MV-4-11 (cell line): ENCODE measurements around the gene MAP3K6.

Source experiments
- DNase-seq: peaks from one replicate; lab custom pipeline; 2025; lab: John Stamatoyannopoulos, UW

MAP3K6 gene

DNA sequence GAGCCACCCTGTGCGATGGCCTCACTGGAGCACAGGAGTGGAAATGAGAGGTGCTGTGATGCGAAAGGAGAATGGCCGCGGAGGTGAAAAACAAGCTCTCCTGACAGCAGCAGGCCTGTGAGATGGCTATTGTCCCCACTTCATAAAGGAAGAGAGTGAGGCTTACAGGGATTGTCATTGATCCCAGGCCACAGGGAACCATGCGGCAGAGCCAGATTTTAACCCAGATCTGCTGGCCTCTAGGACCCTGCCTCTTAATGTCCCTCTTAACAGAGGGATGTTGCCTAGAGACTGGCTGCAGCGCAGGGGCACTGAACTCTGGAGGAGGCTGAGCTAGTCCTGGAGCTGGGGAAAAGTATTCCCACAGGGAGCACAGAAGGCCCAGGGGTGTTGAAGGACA lies 28.0 kb downstream of the MAP3K6 start:
- DNase-seq, result no peak

DNA sequence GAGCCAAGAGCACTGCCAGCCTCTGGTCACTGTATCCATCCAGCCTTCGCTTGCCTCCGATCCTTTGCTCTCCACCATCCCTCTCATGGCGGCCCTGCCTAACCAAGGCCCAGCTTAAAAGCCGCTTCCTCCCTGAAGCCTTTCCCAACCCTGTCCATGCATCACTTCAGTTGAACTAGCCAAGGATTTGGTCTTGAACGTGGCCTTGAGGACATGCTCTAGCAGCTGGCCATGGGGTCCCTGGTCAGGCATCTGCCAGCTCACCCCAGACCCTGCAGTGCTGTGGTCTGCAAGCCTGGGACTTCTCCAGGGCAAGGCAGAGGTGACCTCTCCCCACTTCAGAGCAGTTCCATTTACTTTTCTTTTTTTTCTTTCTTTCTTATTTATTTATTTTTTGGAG lies 30.0 kb downstream of the MAP3K6 start:
- DNase-seq, result no peak

DNA sequence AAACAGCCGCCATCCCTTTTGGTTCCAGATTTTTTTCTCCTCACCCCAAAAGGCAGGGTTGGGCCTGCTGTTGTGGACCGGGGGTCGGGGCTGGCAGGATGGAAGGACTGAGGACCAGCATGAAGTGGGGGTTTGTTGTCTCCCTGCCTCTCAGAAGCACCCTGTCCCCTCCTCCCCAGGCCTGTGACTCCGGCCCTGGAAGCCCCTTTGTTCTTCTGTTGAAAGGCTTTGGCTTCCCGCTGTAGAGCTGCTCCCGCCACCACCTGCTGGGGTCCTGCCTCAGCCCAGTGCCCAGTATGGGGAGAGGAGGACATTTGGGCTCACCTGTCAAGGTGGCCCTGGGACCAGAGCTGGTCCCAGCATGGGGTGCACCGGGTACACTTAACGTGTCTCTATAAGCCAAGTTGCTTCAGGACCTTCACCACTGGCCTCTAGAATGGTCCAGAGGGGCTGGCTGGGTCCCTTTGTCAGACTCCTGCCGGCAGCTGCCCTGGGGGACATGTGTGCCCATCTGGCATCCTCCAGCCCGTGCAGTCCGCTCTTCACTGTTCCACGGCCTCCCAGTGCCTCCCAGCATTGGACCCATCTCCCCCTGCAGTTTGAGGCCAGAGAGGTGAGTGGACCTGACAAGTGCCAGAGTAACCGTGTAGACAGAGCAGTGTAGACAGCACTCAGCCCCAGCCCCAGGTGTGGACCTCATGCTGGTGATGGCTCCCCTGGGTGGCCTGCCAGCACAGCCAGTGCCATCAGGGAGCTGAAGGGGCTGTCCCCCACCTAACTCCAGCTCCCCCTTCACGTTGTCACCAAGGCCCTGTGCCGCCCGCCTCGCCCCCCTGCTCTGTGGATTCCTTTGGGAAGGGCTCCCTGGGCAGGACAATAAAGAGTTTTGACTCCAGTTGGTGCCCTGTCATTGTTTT lies 31.0 kb downstream of the MAP3K6 start:
- no peak for DNase-seq

DNA sequence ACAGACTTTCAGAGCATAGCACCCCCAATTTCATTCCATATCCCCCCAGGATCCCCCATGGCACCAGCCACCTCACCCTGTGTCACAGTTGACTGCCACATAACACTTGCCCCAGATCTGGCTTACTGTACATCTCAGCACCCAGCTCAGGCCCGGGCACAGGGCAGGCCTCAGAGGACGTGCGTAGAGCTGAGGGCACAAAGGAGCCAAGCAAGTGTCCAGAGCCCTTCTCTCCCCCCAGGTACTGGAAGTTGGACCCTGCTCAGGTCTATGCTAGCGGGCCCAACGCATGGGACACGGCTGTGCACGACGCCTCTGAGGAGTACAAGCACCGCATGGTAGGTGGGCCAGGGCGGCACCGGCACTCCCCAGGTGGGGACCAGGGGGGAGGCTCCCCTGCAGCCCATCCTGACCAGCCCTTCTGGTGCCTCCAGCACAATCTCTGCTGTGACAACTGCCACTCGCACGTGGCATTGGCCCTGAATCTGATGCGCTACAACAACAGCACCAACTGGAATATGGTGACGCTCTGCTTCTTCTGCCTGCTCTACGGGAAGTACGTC lies 33.0 kb downstream of the MAP3K6 start:
- DNase-seq, result no peak

DNA sequence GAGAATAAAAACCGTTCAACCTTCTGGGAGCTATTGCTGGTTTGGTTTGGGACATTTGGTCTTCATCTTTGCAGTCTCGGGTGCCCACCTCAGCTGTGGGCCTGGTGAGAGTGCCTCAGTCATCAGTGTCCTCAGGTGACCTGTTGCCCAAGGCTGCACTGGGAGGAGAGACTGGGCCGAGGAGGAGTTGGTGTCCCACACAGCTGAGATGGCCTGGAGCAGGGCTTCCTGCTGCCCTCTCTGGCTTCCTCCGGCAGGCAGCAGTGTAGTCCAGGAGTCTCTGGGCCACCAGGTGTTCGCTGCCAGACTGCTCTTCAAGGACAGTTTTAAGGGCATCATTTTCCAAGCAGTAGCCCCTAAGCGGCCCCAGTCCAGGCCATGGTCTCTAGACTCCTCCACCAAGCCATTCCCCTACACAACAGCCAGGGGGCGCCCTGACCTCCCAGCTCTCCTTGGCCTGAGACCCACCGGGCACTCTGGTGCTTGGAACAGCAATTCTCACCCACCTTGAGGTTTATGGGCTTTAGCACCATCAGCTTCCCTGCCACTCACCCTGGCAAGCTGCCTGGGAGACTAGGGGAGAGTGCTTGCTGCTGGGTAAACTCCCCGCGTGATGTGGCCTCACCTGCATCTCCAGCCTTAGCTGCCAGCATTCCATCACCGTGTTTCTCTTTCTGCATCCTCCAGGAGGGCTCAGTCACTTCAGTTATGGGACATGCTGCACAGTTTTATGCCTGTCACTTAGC lies 34.1 kb downstream of the MAP3K6 start:
- no peak for DNase-seq

DNA sequence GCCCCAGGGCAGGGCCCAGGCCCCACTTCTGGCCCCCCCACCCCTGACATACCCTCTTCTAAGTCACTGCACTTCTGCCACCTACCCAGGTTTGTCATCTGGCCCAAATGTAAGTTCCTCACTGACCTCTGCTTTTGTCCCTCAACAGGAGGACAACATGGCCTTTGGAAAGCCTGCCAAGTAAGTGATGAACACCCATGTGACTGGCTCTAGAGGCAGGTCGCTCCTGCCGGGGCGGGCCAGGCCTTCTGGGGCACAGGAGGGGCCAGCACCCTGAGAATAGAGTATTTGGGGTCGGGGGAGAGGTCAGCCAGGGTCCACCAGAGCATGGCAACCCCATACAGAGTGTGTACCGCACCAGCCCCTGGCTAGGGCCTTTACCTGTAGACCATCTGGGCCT lies 34.8 kb downstream of the MAP3K6 start:
- no peak for DNase-seq

DNA sequence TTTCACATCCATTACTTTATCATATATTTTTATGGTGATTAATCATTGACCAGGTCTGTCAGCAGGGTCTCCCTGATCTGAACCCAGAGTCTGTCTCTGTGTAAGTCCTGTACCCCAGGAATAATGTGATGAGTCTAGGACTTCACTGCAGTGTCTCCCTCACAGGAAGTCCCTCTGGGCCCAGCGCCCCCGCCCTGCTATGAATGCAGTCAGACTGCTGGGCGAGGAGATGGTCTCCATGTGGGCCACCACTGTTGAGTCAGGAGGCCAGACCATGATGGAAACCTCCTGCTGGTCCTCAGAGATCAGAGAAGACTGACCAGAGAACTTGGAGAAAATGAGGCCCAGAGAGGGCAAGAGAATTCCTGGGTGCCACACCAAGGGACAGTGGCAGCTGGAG lies 35.3 kb downstream of the MAP3K6 start:
- no peak for DNase-seq

DNA sequence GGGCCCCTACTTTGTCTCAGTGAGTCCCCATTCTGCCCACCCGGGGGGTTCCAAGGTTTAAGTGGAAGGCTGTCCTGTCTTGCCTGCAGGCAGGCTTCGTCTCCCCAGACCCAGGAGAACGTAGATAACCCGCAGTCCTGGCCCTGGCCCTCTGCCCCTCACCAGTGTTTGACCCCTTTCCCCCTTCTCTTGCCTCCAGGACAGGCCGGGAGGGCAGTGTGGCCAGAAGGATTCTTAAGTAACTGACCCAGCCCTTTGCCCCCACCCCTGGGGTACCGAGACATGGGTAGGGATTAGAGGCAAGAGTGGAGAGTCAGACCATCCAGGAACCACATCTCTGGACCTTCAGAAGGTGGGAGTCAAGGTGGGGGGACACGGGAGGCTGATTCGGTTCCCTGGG lies 36.0 kb downstream of the MAP3K6 start:
- no peak for DNase-seq

DNA sequence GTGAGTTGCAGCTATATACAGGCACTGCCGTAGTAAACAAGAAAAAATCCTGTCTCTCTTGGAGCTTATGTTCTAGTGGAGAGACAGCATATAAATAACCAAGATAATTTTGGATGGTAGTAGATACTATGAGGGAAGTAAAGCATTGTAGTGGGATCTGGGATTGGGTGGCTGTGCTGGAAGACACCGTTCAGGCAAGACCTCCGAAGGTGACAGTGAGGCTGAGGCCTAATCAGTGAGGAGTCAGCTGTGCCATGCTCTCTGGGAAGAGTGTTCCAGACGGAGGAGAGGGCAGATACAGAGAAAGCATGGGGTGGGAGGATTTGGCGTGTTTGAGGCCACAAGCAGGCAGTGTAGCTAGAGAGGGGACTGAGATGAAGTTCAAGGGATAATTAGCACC lies 38.8 kb downstream of the MAP3K6 start:
- DNase-seq, result no peak

DNA sequence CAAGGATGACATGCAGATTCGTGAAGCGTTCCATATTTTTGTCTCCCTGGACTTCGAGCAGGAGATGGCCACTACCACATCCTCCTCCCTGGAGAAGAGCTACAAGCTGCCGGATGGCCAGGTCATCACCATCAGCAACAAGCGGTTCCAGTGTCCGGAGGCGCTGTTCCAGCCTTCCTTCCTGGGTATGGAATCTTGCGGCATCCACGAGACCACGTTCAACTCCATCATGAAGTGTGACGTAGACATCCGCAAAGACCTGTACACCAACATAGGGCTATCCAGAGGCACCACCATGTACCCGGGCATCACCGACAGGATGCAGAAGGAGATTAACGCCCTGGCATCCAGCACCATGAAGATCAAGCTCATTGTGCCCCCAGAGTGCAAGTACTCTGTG lies 41.5 kb downstream of the MAP3K6 start:
- DNase-seq, result no peak

DNA sequence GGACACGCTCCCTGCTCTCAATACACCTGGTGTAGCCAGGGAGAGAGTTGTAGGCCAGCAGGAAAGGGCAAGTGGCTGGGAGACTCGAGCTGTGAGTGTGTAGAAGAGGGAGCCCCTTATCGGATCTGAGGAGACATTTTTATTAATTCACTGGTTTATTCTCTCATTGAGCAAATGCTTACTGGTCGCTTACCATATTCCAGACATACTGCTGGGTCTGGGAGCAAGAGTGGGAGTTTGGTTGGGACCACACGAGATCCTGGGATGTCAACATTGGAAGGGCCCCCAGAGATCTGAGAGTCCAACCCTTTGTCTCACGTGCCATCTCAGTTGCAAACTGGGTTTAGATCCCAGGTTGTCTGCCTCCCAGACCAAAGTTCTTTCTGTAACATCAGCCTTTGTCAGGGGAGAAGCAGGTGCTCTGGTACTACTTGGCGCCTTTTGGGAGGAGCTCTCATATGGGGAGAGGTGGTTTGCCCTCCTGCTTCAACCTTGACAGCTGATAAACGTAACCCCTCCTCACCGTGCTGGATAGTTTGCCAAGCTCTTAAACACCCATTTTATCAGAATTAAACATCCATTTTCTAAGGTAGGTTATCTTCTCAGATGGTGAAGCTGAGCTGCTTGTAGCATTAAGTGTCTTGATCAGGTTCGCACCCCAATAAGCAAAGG lies 44.1 kb downstream of the MAP3K6 start:
- no peak for DNase-seq

DNA sequence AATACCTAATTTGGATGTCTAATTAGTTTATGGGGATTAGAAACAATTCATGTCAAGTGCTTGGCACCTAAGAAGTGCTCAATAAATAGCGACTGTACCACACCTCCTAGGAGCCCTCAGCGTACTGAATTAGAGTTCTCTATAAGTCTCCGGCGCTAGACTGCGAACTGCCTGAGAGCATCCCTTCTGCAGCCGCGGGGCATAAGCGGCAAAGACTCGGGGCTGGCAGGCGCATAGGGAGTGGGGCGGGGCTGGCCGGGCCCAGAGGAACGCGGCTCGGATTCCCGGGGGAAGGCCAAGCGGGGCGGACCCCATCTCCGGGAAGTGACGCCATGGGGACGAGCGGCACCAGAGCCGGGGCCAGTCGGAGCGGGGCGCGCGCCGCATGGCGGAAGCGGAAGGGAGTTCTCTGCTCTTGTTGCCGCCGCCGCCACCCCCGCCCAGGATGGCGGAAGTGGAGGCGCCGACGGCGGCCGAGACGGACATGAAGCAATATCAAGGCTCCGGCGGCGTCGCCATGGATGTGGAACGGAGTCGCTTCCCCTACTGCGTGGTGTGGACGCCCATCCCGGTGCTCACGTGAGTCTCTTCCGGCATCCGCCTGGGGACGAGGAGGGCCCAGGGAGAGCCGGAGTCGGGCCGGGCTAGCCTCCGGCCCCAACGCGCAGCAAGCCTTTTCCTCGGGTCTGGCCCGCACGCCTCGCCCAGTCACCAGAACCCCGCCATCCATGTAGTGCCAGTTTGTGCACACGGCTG lies 44.8 kb downstream of the MAP3K6 start, which contains the start of gene TMEM222:
Gene TMEM222, plus strand, starts transcription at position 351 of the 756 bp plus-strand sequence. Its CDS starts 35 bp downstream, at position 386.
- DNase-seq, result peak; percentile 97

DNA sequence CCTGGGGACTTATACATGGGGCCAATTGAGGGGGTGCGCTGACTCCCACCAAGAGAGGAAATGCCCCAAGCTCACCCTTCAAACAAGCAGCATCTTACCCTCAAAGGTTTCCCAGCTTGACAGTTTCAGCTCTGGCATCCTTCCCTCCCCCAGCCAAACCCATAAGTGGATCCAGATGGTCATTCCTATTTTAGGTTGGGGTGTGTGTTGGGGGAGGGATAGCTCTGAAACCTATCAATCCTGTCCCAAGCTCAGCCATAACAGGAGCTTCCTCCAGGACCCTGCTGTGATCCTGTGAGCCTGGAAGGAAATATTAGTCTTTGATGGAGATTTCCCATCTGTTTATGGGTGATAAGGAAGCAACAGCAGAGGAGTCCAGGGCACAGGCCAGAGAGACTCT lies 48.2 kb downstream of the MAP3K6 start:
- DNase-seq, result no peak

DNA sequence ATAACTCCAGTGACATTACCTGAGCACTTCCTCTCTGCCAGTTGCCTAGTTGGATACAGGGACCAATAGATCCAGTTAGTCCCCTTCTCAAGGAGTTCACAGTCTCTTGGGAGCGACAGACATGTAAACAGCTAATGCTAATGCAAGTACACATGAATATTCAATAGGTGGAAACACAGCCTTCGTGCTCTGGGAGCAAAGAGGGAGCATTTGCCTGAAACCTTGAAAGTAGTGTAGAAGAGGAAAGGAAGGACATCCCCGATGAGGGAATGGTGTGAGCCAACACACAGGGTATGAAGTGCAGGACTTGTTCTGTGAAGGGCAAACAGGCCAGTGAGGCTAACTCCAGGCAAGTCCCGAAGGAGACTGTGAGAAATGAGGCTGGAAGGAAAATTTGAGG lies 48.6 kb downstream of the MAP3K6 start:
- no peak for DNase-seq

DNA sequence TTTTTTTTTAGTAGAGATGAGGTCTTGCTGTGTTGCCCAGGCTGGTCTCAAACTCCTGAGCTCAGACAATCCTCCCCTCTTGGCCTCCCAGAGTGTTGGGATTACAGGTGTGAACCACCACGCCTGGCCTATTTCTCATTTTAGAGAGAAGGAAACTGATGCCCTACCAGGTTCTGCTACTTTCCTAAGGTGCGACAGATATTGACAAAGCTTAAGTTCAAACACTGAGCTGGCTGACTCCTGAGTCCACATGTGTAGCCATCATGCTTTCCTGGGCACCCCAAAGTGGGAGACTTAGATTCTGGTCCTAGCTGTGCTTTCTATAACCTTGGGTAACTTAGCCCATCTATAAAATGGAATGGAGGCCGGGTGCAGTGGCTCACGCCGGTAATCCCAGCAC lies 49.9 kb downstream of the MAP3K6 start:
- no peak for DNase-seq

DNA sequence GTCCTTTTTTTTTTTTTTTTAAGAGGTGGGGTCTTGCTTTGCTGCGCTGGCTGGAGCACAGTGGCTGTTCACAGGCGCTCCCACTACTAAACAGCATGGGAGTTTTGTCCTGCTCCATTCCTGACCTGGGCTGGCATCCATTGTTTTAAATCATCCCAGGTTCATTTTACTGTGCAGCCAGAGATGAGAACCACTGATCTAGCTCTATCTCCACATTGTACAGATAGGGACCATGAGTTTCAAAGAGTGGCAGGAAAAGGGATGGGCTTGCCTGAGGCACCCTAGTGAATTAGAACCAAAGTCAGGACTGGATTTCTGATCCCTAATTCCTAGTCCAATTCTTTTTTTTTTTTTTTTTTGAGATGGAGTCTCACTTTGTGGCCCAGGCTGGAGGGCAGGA lies 52.0 kb downstream of the MAP3K6 start:
- no peak for DNase-seq

DNA sequence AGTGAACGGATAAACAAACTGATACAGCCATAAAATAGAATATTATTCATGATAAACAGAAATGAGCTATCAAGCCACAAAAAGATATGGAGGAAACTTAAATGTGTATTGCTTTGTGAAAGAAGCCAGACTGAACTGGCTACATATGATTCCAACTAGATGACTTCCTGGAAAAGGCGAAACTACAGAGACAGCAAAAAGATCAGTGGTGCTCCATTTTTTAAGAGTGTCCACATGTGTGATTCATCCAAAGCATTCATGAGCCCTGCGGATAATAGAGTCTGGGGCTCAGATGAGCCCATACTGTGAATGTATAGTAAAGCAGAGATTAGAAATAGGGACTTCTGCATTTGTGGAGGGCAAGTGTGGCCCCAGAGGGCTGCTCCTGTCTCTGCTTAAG lies 52.6 kb downstream of the MAP3K6 start:
- no peak for DNase-seq

DNA sequence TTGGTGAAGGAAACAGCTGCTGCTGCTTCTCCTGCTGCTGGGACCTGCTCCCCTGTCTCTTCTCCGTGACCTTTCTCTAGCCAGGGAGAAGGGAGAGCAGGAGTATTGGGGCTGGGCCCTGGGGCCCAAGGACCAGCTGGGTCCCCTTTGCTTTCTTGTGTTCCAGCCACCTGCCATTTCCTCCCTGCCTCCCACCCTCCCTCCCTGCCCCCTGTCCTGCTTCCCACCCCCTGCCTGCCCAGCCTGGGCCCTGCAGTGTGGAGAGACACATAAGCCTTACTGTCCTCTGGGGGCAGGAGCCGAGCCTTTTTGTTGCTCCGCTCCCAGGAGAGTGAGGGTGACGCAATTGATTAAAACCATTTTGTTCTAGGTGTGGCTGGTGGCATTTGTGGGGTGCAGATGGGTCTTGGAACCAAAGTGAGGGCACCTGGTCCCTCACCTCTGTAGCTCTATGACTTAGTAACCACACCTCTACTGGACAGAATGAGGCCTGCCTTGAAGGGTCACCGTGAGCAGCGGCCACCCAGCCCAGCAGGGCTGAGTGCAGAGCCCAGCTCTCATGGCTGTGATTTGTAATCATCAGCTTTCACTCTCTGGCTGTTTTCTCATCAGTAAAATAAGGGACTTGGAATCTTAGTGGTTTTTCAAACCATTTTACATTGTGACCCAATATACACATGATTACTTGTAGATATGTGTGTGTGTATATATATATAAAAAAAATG lies 58.7 kb downstream of the MAP3K6 start:
- no peak for DNase-seq

DNA sequence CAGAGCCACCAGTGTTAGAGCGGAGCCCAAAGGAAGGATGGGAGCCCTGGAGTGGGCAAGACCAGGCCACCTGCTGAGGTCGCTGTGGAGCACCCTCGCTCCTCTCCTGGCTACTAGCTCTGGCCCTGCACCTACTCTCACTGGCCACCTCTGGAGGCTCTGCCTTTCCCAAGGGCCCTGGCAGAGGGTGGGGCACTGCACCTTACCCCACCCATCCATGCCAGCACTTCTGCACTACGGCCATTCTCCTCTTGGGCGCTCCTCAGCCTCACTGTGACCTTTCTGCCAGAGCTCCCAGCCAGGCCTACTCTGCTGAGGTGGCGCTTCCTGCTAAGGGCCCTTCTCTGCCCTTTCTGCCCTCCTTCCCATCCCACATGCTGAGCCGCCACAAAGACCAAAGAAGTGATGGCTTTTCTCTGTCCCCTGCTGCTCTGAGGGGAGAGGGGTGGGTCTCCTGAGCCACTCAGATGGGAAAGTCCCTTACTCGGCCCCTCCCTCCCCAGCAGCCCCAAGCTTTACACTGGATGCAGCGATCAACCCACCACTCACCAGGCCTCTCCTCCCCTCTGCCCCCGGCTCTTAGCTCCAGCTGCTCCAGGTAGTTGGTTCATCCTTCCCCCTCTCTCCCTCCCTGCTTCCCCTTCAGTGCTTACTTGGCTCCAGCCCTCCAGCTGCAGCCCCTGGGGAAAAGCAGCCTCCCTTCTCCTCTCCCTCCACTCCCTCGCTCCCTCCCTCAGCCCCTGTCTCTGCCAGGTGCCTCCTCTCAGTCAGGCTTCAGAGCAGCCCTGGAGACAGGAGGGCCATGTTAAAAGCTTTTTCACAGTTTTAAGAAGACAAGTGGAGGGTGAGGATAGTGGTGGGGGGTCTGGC lies 59.6 kb downstream of the MAP3K6 start:
- DNase-seq, result no peak

DNA sequence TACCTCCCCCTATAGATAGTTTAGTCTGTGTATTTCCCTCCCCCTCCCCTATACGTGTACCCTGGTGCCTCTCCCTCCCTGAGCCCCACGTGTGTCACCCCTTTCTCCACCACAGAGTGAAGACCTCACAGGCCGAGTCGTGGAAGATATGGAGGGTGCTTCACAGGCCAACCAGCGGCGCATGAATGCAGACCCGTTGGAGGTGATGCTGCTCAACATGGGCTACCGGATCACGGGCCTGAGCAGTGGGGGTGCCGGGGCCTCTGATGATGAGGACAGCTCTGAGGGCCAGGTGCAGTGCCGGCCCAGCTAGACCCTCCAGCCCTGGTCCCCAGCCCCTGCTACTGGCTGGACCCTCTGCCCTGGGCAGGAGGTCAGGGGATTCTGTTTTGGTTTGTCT lies 60.7 kb downstream of the MAP3K6 start:
- DNase-seq, result no peak
